Neural crest cell (in vitro differentiated cells): ENCODE measurements around the gene LARGE1. TPM values are rescaled to one million over a fixed set of nuclear protein-coding genes. Genes with fewer than 3 reads are reported as not detected.

Experiments used
- DNase-seq: peaks from one replicate; pipeline ENCODE4 v3.0.0; 2021; ENCODE audit warnings: low read depth, mixed read lengths, low spot score
- H3K27ac Mint-ChIP-seq: one replicate; pipeline ENCODE4 v1.8.0; 2021; ENCODE audit warnings: mild to moderate bottlenecking, mixed read lengths; ENCODE audit not compliant: unreplicated experiment
- H3K27me3 Mint-ChIP-seq: 2 replicates; pipeline ENCODE4 v1.8.0; 2021; ENCODE audit warnings: low read depth, mild to moderate bottlenecking, mixed read lengths
- H3K36me3 Mint-ChIP-seq: 2 replicates; pipeline ENCODE4 v1.8.0; 2021; ENCODE audit warnings: low read depth, mild to moderate bottlenecking, mixed read lengths
- H3K4me1 Mint-ChIP-seq: 2 replicates; pipeline ENCODE4 v1.8.0; 2021; ENCODE audit warnings: mixed read lengths
- H3K4me3 Mint-ChIP-seq: one replicate; pipeline ENCODE4 v1.8.0; 2021; ENCODE audit warnings: mild to moderate bottlenecking, mixed read lengths
- H3K9me3 Mint-ChIP-seq: 2 replicates; pipeline ENCODE4 v1.8.0; 2021; ENCODE audit warnings: mixed read lengths
- CTCF ChIP-seq: fragments of 200-600 bp; sonication (generic); conservative IDR thresholded peaks from 2 replicates; pipeline ENCODE4 v1.5.0; 2021; ENCODE audit warnings: antibody characterized with exemption, mild to moderate bottlenecking
- total RNA-seq: library from RNA; stranded (reverse); gene quantifications from 2 replicates; pipeline ENCODE4 v1.2.1, GENCODE V29; 2021

The LARGE1 gene
- total RNA-seq, 1 donor from 2014 or later, result 33.0 TPM

DNA sequence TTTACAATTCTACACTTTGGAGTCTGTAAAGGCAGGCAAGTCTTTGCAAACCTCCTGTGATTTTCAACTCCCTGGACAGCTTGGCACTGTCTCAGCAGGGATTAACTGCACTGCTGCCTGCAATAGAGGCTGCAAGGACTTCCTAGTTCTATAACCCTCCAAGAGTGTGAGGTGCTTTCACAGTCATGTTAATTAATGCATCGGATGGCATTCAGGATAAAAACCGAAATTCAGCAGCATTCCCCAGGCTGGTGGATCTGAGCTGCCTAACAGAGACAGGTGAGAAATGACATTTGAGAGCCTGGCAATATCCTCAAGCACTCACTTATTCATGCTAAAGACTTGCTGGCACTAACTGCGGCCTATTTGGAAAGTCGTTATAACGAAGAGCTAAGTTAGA lies 85.0 kb downstream of the LARGE1 start:
- no peaks in the 10 kb centered on the region for H3K9me3 Mint-ChIP-seq
- no peak for DNase-seq
- H3K27ac Mint-ChIP-seq, result no peak overlapping the region
- no peaks in the 10 kb centered on the region for H3K27me3 Mint-ChIP-seq
- H3K4me1 Mint-ChIP-seq, result peaks cover 6% of the 10 kb centered on the region
- no peaks in the 10 kb centered on the region for H3K36me3 Mint-ChIP-seq
- no peak for TF ChIP-seq CTCF
- H3K4me3 Mint-ChIP-seq, result no peak overlapping the region

DNA sequence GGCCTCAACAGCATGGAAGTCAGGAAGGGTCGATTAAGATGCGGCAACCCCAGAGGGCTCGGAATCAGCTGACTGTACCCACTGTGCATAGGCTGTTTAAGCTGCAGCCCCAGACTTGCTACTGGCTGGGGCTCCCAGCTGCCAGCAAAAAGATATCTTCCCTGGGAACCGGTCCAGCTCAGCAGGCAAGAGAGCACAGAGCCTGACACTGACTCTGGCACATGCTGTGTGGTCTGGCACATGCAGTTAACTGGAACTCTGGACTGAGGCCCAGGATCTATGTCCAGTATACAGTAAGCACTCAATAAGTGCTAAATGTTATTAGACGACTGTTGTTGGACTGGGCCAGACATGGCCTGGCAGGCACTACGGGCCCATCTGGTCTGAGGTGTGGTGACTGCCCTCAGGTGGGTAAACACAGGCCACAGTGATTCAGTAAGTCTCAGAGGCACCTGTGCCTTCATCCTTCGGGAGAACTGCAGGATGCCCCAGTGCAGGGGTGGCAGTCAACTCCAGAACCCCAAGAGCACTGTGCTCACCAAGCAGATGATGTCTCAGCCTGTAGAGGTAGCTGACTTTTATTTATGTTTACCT lies 87.6 kb downstream of the LARGE1 start:
- Mint-ChIP-seq H3K27me3 (no peaks in the 10 kb centered on the region), H3K36me3 (no peaks in the 10 kb centered on the region), H3K9me3 (no peaks in the 10 kb centered on the region), H3K27ac (no peak overlapping the region), H3K4me3 (no peak overlapping the region), H3K4me1 (peaks cover 10% of the 10 kb centered on the region)
- DNase-seq, result no peak
- TF ChIP-seq CTCF, result no peak

DNA sequence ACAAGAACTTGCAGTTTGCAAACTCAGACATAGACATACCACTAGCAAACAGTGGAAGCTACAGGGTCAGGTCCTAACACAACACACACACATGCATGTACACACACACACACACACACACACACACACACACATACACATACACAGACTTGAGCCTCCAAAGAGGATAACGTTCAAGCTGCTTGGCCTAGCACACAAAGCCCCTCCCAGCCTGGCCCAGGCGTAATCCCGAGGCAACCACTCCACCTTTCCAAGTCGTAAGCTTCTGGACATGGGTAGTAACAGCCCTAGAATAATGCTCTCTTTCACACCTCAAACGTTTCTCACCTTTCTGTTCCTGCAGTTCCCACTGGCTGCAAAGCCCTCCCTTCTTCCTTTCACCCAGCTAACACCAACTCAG lies 88.6 kb downstream of the LARGE1 start:
- Mint-ChIP-seq H3K36me3 (no peaks in the 10 kb centered on the region), H3K9me3 (no peaks in the 10 kb centered on the region), H3K27me3 (no peaks in the 10 kb centered on the region), H3K4me1 (peaks cover 10% of the 10 kb centered on the region), H3K4me3 (no peak overlapping the region), H3K27ac (peak overlapping the region; percentile 83)
- no peak for TF ChIP-seq CTCF
- no peak for DNase-seq

DNA sequence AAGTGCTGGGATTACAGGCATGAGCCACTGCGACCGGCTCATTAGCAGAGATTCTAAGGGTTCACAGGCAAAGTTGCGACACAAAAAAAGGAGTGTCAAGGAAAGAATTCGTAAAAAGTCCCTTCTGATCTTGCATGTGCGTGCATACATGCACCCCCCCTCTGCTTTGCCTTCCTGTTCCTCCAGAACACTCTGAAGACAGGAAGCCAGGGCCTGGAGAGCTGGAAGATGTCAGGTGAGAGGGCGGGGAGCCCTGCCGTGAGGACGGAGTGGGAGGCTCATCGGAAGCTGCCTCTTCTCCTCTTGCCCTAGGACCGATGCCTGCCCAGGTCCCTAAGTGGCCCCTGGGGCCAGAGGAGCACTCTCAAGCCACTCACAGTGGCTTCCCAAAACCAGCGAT lies 89.1 kb downstream of the LARGE1 start:
- H3K4me1 Mint-ChIP-seq, result peaks cover 10% of the 10 kb centered on the region
- no peaks in the 10 kb centered on the region for H3K27me3 Mint-ChIP-seq
- no peak for DNase-seq
- TF ChIP-seq CTCF, result no peak
- no peak overlapping the region for H3K4me3 Mint-ChIP-seq
- no peaks in the 10 kb centered on the region for H3K9me3 Mint-ChIP-seq
- no peaks in the 10 kb centered on the region for H3K36me3 Mint-ChIP-seq
- H3K27ac Mint-ChIP-seq, result peak overlapping the region; percentile 43

DNA sequence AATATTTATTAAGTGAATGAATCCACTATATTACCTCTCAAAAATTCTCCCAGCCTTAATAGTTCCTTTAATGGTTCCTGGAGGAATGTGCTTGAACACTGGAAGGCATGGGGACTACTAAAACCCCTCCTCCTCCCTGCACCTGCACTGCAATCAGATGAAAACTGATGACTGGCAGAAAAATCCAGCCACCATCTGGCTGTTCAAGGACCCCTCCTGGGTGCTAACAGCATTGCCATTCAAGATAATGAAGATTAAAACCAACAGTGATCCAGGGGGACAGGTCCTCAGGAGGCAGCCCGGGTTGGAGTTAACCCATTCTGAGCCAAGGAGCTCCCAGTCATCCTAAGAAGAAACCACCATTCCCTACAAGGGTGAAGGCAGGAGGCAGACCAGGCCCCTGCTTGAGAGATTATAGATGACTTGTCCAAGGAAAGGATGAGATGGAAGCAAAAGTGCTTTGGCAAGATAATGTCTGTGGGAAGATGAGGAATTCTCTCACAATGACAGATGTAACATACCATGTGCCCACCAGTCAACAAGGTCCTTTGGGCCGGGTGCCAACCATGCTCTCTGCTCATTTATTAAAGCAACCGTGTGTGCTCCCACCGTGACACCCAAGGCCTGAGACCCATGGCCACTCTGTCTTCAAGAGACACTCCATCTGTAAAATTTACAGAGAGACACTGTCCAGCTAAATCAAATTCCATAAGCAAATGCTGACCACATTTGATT lies 90.6 kb downstream of the LARGE1 start:
- no peak overlapping the region for H3K4me3 Mint-ChIP-seq
- peaks cover 12% of the 10 kb centered on the region for H3K4me1 Mint-ChIP-seq
- H3K27ac Mint-ChIP-seq, result no peak overlapping the region
- H3K27me3 Mint-ChIP-seq, result no peaks in the 10 kb centered on the region
- no peaks in the 10 kb centered on the region for H3K9me3 Mint-ChIP-seq
- TF ChIP-seq CTCF, result no peak
- no peaks in the 10 kb centered on the region for H3K36me3 Mint-ChIP-seq
- no peak for DNase-seq
